Panc1 (cell line): ENCODE measurements around the gene IFNA5. TPM values are rescaled to one million over a fixed set of nuclear protein-coding genes. Genes with fewer than 3 reads are reported as not detected.

Source experiments
- ATAC-seq: fragments of 200-7000 bp; cut with Tn5 transposase; 2 replicates; pipeline ENCODE4 v1.9.1; 2020; ENCODE audit warnings: mild to moderate bottlenecking, moderate library complexity
- Bru-seq: library from RNA; stranded (reverse); fragments of 400-500 nt; gene quantifications from one replicate; lab custom pipeline; 2021; lab: Mats Ljungman, UMichigan
- BruChase-seq, 2 experiments: library from RNA; stranded (reverse); fragments of 400-500 nt; gene quantifications; one replicate each; lab custom pipeline; 2021; lab: Mats Ljungman, UMichigan
- BruUV-seq: library from RNA; stranded (reverse); fragments of 400-500 nt; replicated peaks from 2 replicates; lab custom pipeline; 2021; lab: Mats Ljungman, UMichigan
- CTCF ChIA-PET: fragments of 300-600 bp; sonication (Branson Sonifier 250); formaldehyde crosslinking; loops from one replicate; lab custom pipeline; 2022; ENCODE audit warnings: antibody characterized with exemption; lab: Charles Lee
- POLR2A ChIA-PET: fragments of 300-600 bp; sonication (Branson Sonifier 250); formaldehyde crosslinking; loops from one replicate; lab custom pipeline; 2022; ENCODE audit warnings: antibody characterized with exemption; lab: Charles Lee
- DNase-seq: peaks from one replicate; pipeline ENCODE4 v3.0.0-alpha.2; 2010; ENCODE audit warnings: low read depth, low spot score
- H3K27ac ChIP-seq: 2 replicates; pipeline ENCODE4 v1.5.1; 2011; ENCODE audit warnings: mild to moderate bottlenecking, low read length, inconsistent platforms
- H3K27me3 ChIP-seq: fragments of 200-500 bp; sonication (Bioruptor generic); 2 replicates; pipeline ENCODE4 v1.6.0; 2014; ENCODE audit warnings: low read length, inconsistent platforms; ENCODE audit not compliant: control insufficient read depth, insufficient read depth
- H3K36me3 ChIP-seq: fragments of 200-500 bp; sonication (Bioruptor generic); 2 replicates; pipeline ENCODE4 v1.5.1; 2014; ENCODE audit warnings: inconsistent platforms, mild to moderate bottlenecking, low read length, moderate library complexity; ENCODE audit not compliant: control insufficient read depth, insufficient read depth
- H3K4me1 ChIP-seq: 2 replicates; pipeline ENCODE4 v1.5.1; 2011; ENCODE audit warnings: inconsistent platforms, mild to moderate bottlenecking, low read length, moderate library complexity; ENCODE audit not compliant: control insufficient read depth, insufficient read depth
- H3K4me3 ChIP-seq, 2 experiments: 2 replicates each; pipeline ENCODE4 v1.5.1; 2011 to 2012; ENCODE audit warnings: low read depth in 2 of 2, low read length in 2 of 2, mild to moderate bottlenecking in 2 of 2, inconsistent platforms in 1 of 2, moderate library complexity in 1 of 2
- H3K9me3 ChIP-seq: fragments of 200-500 bp; sonication (Bioruptor generic); 2 replicates; pipeline ENCODE4 v1.5.1; 2014; ENCODE audit warnings: low read depth, mild to moderate bottlenecking, inconsistent platforms, low read length, moderate library complexity; ENCODE audit not compliant: control insufficient read depth, insufficient read depth
- CTCF ChIP-seq: fragments of 450-650 bp; IDR thresholded peaks from 2 replicates; pipeline ENCODE4 v1.5.1; 2017; ENCODE audit warnings: mild to moderate bottlenecking
- POLR2AphosphoS5 ChIP-seq: IDR thresholded peaks from 2 replicates; pipeline ENCODE4 v1.6.1; 2012; ENCODE audit warnings: mild to moderate bottlenecking, low read depth, low read length, moderate library complexity
- REST ChIP-seq, 2 experiments: IDR thresholded peaks; 2 replicates each; pipeline ENCODE4 v1.6.1; 2011 to 2012; ENCODE audit warnings: low read depth in 2 of 2, control low read depth in 1 of 2, low read length in 1 of 2, mild to moderate bottlenecking in 1 of 2, moderate library complexity in 1 of 2; ENCODE audit not compliant: insufficient read depth in 1 of 2
- SIN3A ChIP-seq: IDR thresholded peaks from 2 replicates; pipeline ENCODE4 v1.6.1; 2012; ENCODE audit warnings: low read depth, mild to moderate bottlenecking, low read length, moderate library complexity, borderline replicate concordance; ENCODE audit not compliant: insufficient read depth
- TCF7L2 ChIP-seq: IDR thresholded peaks from 2 replicates; pipeline ENCODE4 v1.6.1; 2011; ENCODE audit warnings: mild to moderate bottlenecking, low read depth, low read length, inconsistent platforms
- in situ Hi-C: cut with HindIII; loops from 2 replicates; pipeline ENCODE4 v1.10.0; 2016; ENCODE audit warnings: low sequenced_read_pairs, low pct_unique_long_range_greater_than_20kb
- intact Hi-C: fragments of 100-400 bp; cut with micrococcal nuclease; formaldehyde crosslinking; loops from one replicate; pipeline ENCODE4 v1.10.0; 2022; ENCODE audit not compliant: unreplicated experiment
- long read RNA-seq: library from polyadenylated mRNA; unstranded; transcript quantifications from one replicate; pipeline ENCODE4 v2.0.0, GENCODE V29; 2021; ENCODE audit not compliant: unreplicated experiment
- polyA plus RNA-seq: library from polyadenylated mRNA; unstranded; fragments of >200 nt; gene quantifications from one replicate; pipeline ENCODE4 v1.2.1, GENCODE V29; 2012; ENCODE audit warnings: missing spikeins; ENCODE audit not compliant: insufficient read length
- total RNA-seq: library from RNA; stranded (reverse); gene quantifications from one replicate; pipeline ENCODE4 v1.2.1, GENCODE V29; 2021; ENCODE audit not compliant: unreplicated experiment

IFNA5 gene
- total RNA-seq, result not detected
- polyA plus RNA-seq, result not detected
- not detected for Bru-seq, nascent RNA
- percentile 29 among the genes with signal in this experiment for BruChase-seq, experiment 1, labeled RNA remaining after a 2-hour chase
- percentile 33 among the genes with signal in this experiment for BruChase-seq, experiment 2, labeled RNA remaining after a 6-hour chase
- long read RNA-seq, result 0 reads

- ChIA-PET POLR2A (no interaction called here), CTCF (no interaction called here)
- Histone ChIP-seq H3K4me3 (no peak within 1 kb of the TSS), H3K4me1 (no peaks in the 10 kb centered on the region), H3K36me3 (no peaks in the 10 kb centered on the region), H3K27me3 (no peaks in the 10 kb centered on the region), H3K27ac (no peak within 1 kb of the TSS), H3K9me3 (no peaks in the 10 kb centered on the region)
- DNase-seq, result no peak
- no TSS peak for BruUV-seq
- no peak for ATAC-seq
- intact Hi-C loops, result no loop called here
- in situ Hi-C loops, result no loop called here
- TF ChIP-seq TCF7L2, result no peak
- TF ChIP-seq REST (IDR thresholded peaks at IDR 0.05; ENCODE audit: insufficient read depth in 1 of 2, low read depth in 2 of 2, low read length in 1 of 2), result no peak
- TF ChIP-seq SIN3A, result no peak
- TF ChIP-seq POLR2AphosphoS5, result no peak
- TF ChIP-seq CTCF, result no peak
Observed at GRCh38 chr9:21305213-21305612, at the start of gene IFNA5. IFNA5 (minus strand) TSS chr9:21305313; CDS start chr9:21305256, 57 bp downstream.

- in situ Hi-C loops, result no loop called here
- intact Hi-C loops, result no loop called here
- H3K27me3 ChIP-seq, result no peaks in the 10 kb centered on the region
- no TSS peak for BruUV-seq
- H3K4me1 ChIP-seq, result no peaks in the 10 kb centered on the region
- H3K27ac ChIP-seq, result no peak within 1 kb of the TSS
- H3K4me3 ChIP-seq, result no peak within 1 kb of the TSS
- H3K36me3 ChIP-seq, result no peaks in the 10 kb centered on the region
- DNase-seq, result no peak
- no peak for ATAC-seq
- ChIA-PET POLR2A (no interaction called here), CTCF (no interaction called here)
- no peak for TF ChIP-seq TCF7L2
- H3K9me3 ChIP-seq, result no peaks in the 10 kb centered on the region
Observed at GRCh38 chr9:21350787-21351186, 45.7 kb upstream of the IFNA5 start, which contains the start of gene IFNA6. IFNA6 (minus strand) TSS chr9:21350887; CDS start chr9:21350887, 0 bp downstream.

GRCh38 chr9:21348430-21348970 lies 43.4 kb upstream of the IFNA5 start:
- in situ Hi-C loops, result no loop called here
- intact Hi-C loops, result no loop called here

More at GRCh38 chr9:21348430-21348970, 43.4 kb upstream of the IFNA5 start:
- Histone ChIP-seq H3K36me3 (no peaks in the 10 kb centered on the region), H3K27me3 (no peaks in the 10 kb centered on the region), H3K4me1 (no peaks in the 10 kb centered on the region), H3K9me3 (no peaks in the 10 kb centered on the region), H3K4me3 (no peak overlapping the region), H3K27ac (no peak overlapping the region)
- DNase-seq, result no peak
- TF ChIP-seq POLR2AphosphoS5 (no peak), REST (IDR thresholded peaks at IDR 0.05; ENCODE audit: insufficient read depth in 1 of 2, low read depth in 2 of 2, low read length in 1 of 2) (no peak), TCF7L2 (no peak), CTCF (no peak), SIN3A (no peak)
- CTCF ChIA-PET, result no interaction called here
- POLR2A ChIA-PET, result no interaction called here
- no peak for ATAC-seq
- no TSS peak for BruUV-seq
